K562 (cell line): ENCODE results near the gene TSSK2. TPM values are rescaled to one million over a fixed set of nuclear protein-coding genes. Genes with fewer than 3 reads are reported as not detected.

Experiments
- ATAC-seq: fragments of 200-7000 bp; cut with Tn5 transposase; 3 replicates; pipeline ENCODE4 v1.9.1; 2020; ENCODE audit warnings: moderate library complexity
- BruUV-seq: library from RNA; stranded (reverse); fragments of 400-500 nt; replicated peaks from 2 replicates; lab custom pipeline; 2021; lab: Mats Ljungman, UMichigan
- CTCF ChIA-PET: fragments of 300-600 bp; formaldehyde crosslinking; extraction: SDS; loops from one replicate; lab custom pipeline; 2021; ENCODE audit warnings: low intra/inter-chr PET ratio; lab: Yijun Ruan, JAX
- POLR2A ChIA-PET: fragments of 300-600, 350-650 bp; sonication (Branson Sonifier 250); formaldehyde crosslinking; extraction: SDS; loops from one replicate; lab custom pipeline; 2021; ENCODE audit warnings: antibody characterized with exemption, inconsistent platforms; lab: Yijun Ruan, JAX
- DNase-seq, 4 experiments: peaks; one replicate each; pipeline versions ENCODE4 v3.0.0 to v3.0.0-alpha.2; 2011 to 2018; ENCODE audit warnings: low spot score in 3 of 4, mixed read lengths in 3 of 4; ENCODE audit errors: extremely low read depth in 1 of 4
- FAIRE-seq: peaks from 2 replicates; lab custom pipeline; 2011; peaks lifted over from hg19 to GRCh38; lab: Jason Lieb, UNC
- H2AFZ ChIP-seq: 2 replicates; pipeline ENCODE4 v1.6.0; 2011; ENCODE audit warnings: low read depth, low read length, control low read depth, inconsistent platforms
- H3K27ac ChIP-seq: fragments of 200-600 bp; 3 replicates; pipeline ENCODE4 v1.8.0; 2011; ENCODE audit warnings: low read depth, mild to moderate bottlenecking, control low read depth, inconsistent platforms, low read length, moderate library complexity, mixed read lengths; ENCODE audit errors: extremely low read depth
- H3K27me3 ChIP-seq, 2 experiments: fragments of 300-600 bp in 1 of 2; 2 replicates in 1 of 2; 3 replicates in 1 of 2; pipeline versions ENCODE4 v1.6.0 to v1.8.0; 2011; ENCODE audit warnings: inconsistent platforms in 2 of 2, low read length in 2 of 2, mild to moderate bottlenecking in 1 of 2, mixed read lengths in 1 of 2, moderate library complexity in 1 of 2; ENCODE audit not compliant: control insufficient read depth in 2 of 2, insufficient read depth in 2 of 2
- H3K36me3 ChIP-seq: fragments of 300-600 bp; 3 replicates; pipeline ENCODE4 v1.8.0; 2011; ENCODE audit warnings: mild to moderate bottlenecking, low read length, inconsistent platforms; ENCODE audit not compliant: control insufficient read depth, insufficient read depth
- H3K4me1 ChIP-seq, 2 experiments: fragments of 200-600 bp in 1 of 2; replicated peaks in 1 of 2; 2 replicates in 1 of 2; 3 replicates in 1 of 2; pipeline versions ENCODE4 v1.5.1 to v1.8.0; 2011; ENCODE audit warnings: inconsistent platforms in 2 of 2, low read length in 2 of 2, mild to moderate bottlenecking in 1 of 2, mixed read lengths in 1 of 2, moderate library complexity in 1 of 2; ENCODE audit not compliant: control insufficient read depth in 2 of 2, insufficient read depth in 2 of 2
- H3K4me2 ChIP-seq: 2 replicates; pipeline ENCODE4 v1.6.1; 2011; ENCODE audit warnings: low read length, control low read depth, inconsistent platforms, mixed read lengths; ENCODE audit not compliant: insufficient read depth
- H3K4me3 ChIP-seq: fragments of 200-600 bp; sonication (generic), shearing (Covaris generic); 2 replicates; pipeline ENCODE4 v1.5.1; 2016; ENCODE audit warnings: control low read depth, inconsistent platforms
- H3K79me2 ChIP-seq: fragments of 200-600 bp; 3 replicates; pipeline ENCODE4 v1.8.0; 2011; ENCODE audit warnings: low read length, inconsistent platforms; ENCODE audit not compliant: control insufficient read depth, insufficient read depth
- H3K9ac ChIP-seq, 2 experiments: 2 replicates each; pipeline versions ENCODE4 v1.6.0 to v1.6.1; 2011; ENCODE audit warnings: low read depth in 2 of 2, low read length in 2 of 2, control low read depth in 1 of 2, inconsistent platforms in 1 of 2, mild to moderate bottlenecking in 1 of 2, mixed read lengths in 1 of 2; ENCODE audit not compliant: insufficient read depth in 1 of 2
- H3K9me1 ChIP-seq: one replicate; pipeline ENCODE4 v1.6.0; 2011; ENCODE audit warnings: inconsistent platforms, mild to moderate bottlenecking, low read length, moderate library complexity; ENCODE audit not compliant: control insufficient read depth, insufficient read depth
- H3K9me3 ChIP-seq: replicated peaks from 2 replicates; pipeline ENCODE4 v1.5.1; 2011; ENCODE audit warnings: low read depth, low read length, inconsistent platforms; ENCODE audit not compliant: control insufficient read depth, insufficient read depth
- H4K20me1 ChIP-seq: replicated peaks from 2 replicates; pipeline ENCODE4 v1.6.1; 2011; ENCODE audit warnings: low read length, inconsistent platforms, mixed read lengths; ENCODE audit not compliant: control insufficient read depth, insufficient read depth
- CAMTA2 ChIP-seq: fragments of 250-450 bp; sonication (Bioruptor Pico); conservative IDR thresholded peaks from 2 replicates; pipeline ENCODE4 v1.5.1; 2022
- DMBX1 ChIP-seq: fragments of 250-450 bp; sonication (Bioruptor Pico); IDR thresholded peaks from 2 replicates; pipeline ENCODE4 v1.8.0; 2022; ENCODE audit warnings: inconsistent platforms, mild to moderate bottlenecking, moderate library complexity, borderline replicate concordance
- E2F3 ChIP-seq: fragments of 250-450 bp; sonication (Bioruptor Pico); IDR thresholded peaks from 2 replicates; pipeline ENCODE4 v1.4.0; 2020; ENCODE audit warnings: mild to moderate bottlenecking
- ERF ChIP-seq: fragments of 450-650 bp; formaldehyde crosslinking; IDR thresholded peaks from 2 replicates; pipeline ENCODE4 v1.4.0; 2020; ENCODE audit warnings: mild to moderate bottlenecking, mixed read lengths
- FUS ChIP-seq: fragments of 200-400 bp; formaldehyde crosslinking; optimal IDR thresholded peaks from 2 replicates; pipeline ENCODE3; 2017; ENCODE audit warnings: low read depth, low read length
- GTF2F1 ChIP-seq: IDR thresholded peaks from 2 replicates; pipeline ENCODE4 v1.6.1; 2011; ENCODE audit warnings: low read depth, low read length, improper control_type of control experiment
- HCFC1 ChIP-seq: IDR thresholded peaks from 2 replicates; pipeline ENCODE4 v1.6.1; 2012; ENCODE audit warnings: low read depth, low read length, improper control_type of control experiment
- IFI16 ChIP-seq: fragments of 250-450 bp; sonication (Bioruptor Pico); IDR thresholded peaks from 2 replicates; pipeline ENCODE4 v2.1.2; 2022; ENCODE audit warnings: mild to moderate bottlenecking, inconsistent platforms
- RHOXF2B ChIP-seq: fragments of 250-450 bp; sonication (Bioruptor Pico); conservative IDR thresholded peaks from 2 replicates; pipeline ENCODE4 v1.5.1; 2021
- SAP30 ChIP-seq: fragments of 200-600 bp; sonication (generic); IDR thresholded peaks from 2 replicates; pipeline ENCODE4 v1.6.1; 2012; ENCODE audit warnings: borderline replicate concordance, low read depth, mild to moderate bottlenecking, moderate library complexity, low read length, control low read depth, inconsistent platforms; ENCODE audit not compliant: insufficient read depth, poor library complexity, severe bottlenecking
- SMAD4 ChIP-seq: fragments of 250-450 bp; sonication (Bioruptor Pico); conservative IDR thresholded peaks from 2 replicates; pipeline ENCODE4 v1.8.0; 2021; ENCODE audit warnings: inconsistent platforms, mild to moderate bottlenecking, moderate library complexity
- STAT5B ChIP-seq: fragments of 250-450 bp; sonication (Bioruptor Pico); IDR thresholded peaks from 2 replicates; pipeline ENCODE4 v1.8.0; 2021; ENCODE audit warnings: mild to moderate bottlenecking, inconsistent platforms
- ZBTB1 ChIP-seq: sonication (generic); formaldehyde crosslinking; IDR thresholded peaks from 2 replicates; pipeline ENCODE4 v1.8.1; 2023; ENCODE audit warnings: missing genetic modification reagents, low read depth, mild to moderate bottlenecking, borderline replicate concordance
- ZNF253 ChIP-seq: fragments of 250-450 bp; sonication (Bioruptor Pico); conservative IDR thresholded peaks from 2 replicates; pipeline ENCODE4 v1.6.1; 2021; ENCODE audit warnings: mild to moderate bottlenecking
- ZNF316 ChIP-seq: fragments of 450-650 bp; IDR thresholded peaks from 2 replicates; pipeline ENCODE4 v1.6.1; 2016
- ZNF518B ChIP-seq: fragments of 250-450 bp; sonication (Bioruptor Pico); IDR thresholded peaks from 2 replicates; pipeline ENCODE4 v1.5.0; 2021; ENCODE audit warnings: mild to moderate bottlenecking, moderate library complexity
- WGBS: fragments of 100-300 bp; shearing (Covaris generic); methylation state at CpG from one replicate; pipeline ENCODE4 v1.1.6; 2016; ENCODE audit warnings: low coverage, mixed read lengths; ENCODE audit not compliant: insufficient coverage; ENCODE audit errors: missing lambda C conversion rate; 5-methylcytosine and 5-hydroxymethylcytosine counted together
- in situ Hi-C: fragments of 300-500 bp; cut with MboI; formaldehyde crosslinking; loops from 4 replicates; pipeline ENCODE4 v1.15.0; 2018; ENCODE audit warnings: inconsistent platforms, mixed read lengths
- intact Hi-C: fragments of 100-400 bp; cut with micrococcal nuclease; formaldehyde crosslinking; loops from 2 replicates; pipeline ENCODE4 v1.14.2; 2022
- polyA plus RNA-seq, 8 experiments: library from polyadenylated mRNA; depleted of rRNA in 4 of 8; stranded (reverse) in 5 of 8; unstranded in 3 of 8; fragments of >200 nt; fragmentation: Nextera tagmentation in 2 of 8; fragmentation: Illumina TruSeq in 1 of 8; extraction: Ambion mirVana in 2 of 8; extraction: Trizol in 1 of 8; gene quantifications; 2 replicates each; pipeline versions ENCODE4 v1.2.1 to v1.2.3, GENCODE V29; 2011 to 2014; ENCODE audit warnings: inconsistent platforms in 1 of 8, missing spikeins in 1 of 8
- total RNA-seq, 7 experiments: library from RNA; depleted of rRNA in 6 of 7; stranded (reverse); fragments of >200 nt in 6 of 7; fragmentation: Illumina TruSeq in 2 of 7; extraction: Trizol in 2 of 7; gene quantifications; 2 replicates each; pipeline versions ENCODE4 v1.2.1 to v1.2.3, GENCODE V29; 2011 to 2021; ENCODE audit warnings: low replicate concordance in 1 of 7
- TF ChIP-seq, protein P1 (sequence below), 2 experiments: fragments of 200-800 bp in 1 of 2; sonication (Bioruptor generic) in 1 of 2; sonication (generic) in 1 of 2; formaldehyde crosslinking in 1 of 2; IDR thresholded peaks in 1 of 2; conservative IDR thresholded peaks in 1 of 2; 2 replicates each; pipeline versions ENCODE4 v1.5.0 to v1.6.1; 2016 to 2020; ENCODE audit warnings: missing compliant biosample characterization in 1 of 2, missing genetic modification characterization in 1 of 2, missing genetic modification reagents in 1 of 2

The TSSK2 gene
- total and polyA plus RNA-seq, 9 of the 15 experiments (the other 6 are each of a cell fraction or from before 2014, with no cell fraction given): 0.04 TPM; not detected in 8

- FAIRE-seq (no peak), DNase-seq (peak in 3 of 4 experiments; percentile 91 to 98 (median 98)), ATAC-seq (peak; percentile 6)
- H3K27me3 ChIP-seq: peaks cover 3 to 15% of the 10 kb centered on the region in 2 experiments; a peak in 3 of 5 replicates
- in situ Hi-C loops: loop anchor here (5.0 kb wide), 1 partner anchor 449 kb away; no protein-coding TSS in a partner anchor
- no TSS peak for BruUV-seq
- peak overlapping the region; percentile 90 for H2AFZ ChIP-seq
- ChIA-PET CTCF (interaction anchor here (0.6 to 2.6 kb wide), 5 partner anchors 123 to 452 kb away, joined by 3 to 31 read pairs (median 5); no protein-coding TSS in a partner anchor), POLR2A (interaction anchor here (0.5 to 11.1 kb wide), 24 partner anchors 8 to 1341 kb away, joined by 3 to 191 read pairs (median 4); partner anchors contain the start of genes CDC45, HIRA and UFD1)
- H3K4me1 ChIP-seq: peaks cover 38 to 90% of the 10 kb centered on the region in 2 experiments
- peak overlapping the region; percentile 80 to 96 for H3K9ac ChIP-seq
- H3K4me2 ChIP-seq: peak overlapping the region; percentile 90
- H4K20me1 ChIP-seq: peaks cover 31% of the 10 kb centered on the region
- H3K27ac ChIP-seq: peak overlapping the region; percentile 85
- WGBS: under 1% methylated on average over 70 of the region's 80 CpGs
- no peaks in the 10 kb centered on the region for H3K9me3 ChIP-seq
- H3K79me2 ChIP-seq: peaks cover 52% of the 10 kb centered on the region
- peak overlapping the region; percentile 76 for H3K4me3 ChIP-seq
- peaks cover 20% of the 10 kb centered on the region for H3K9me1 ChIP-seq
- intact Hi-C loops: loop anchor here (2.0 to 5.0 kb wide), 4 partner anchors 115 to 255 kb away; partner anchors contain the start of gene MRPL40
- peaks cover 43% of the 10 kb centered on the region for H3K36me3 ChIP-seq
- TF ChIP-seq HCFC1 (peak; percentile 15), ZNF253 (peak; percentile 56; the same call in 1 of the 2 replicates), IFI16 (CRISPR knock-in tag) (no peak), CAMTA2 (CRISPR knock-in tag) (peak; percentile 93; the same call in 1 of the 2 replicates), ZNF316 (no peak), DMBX1 (CRISPR knock-in tag) (peak; percentile 61; the same call in 1 of the 2 replicates), SAP30 (peak; percentile 99), STAT5B (CRISPR knock-in tag) (no peak), SMAD4 (CRISPR knock-in tag) (peak; percentile 91), RHOXF2B (CRISPR knock-in tag) (peak; percentile 57; the same call in 1 of the 2 replicates), E2F3 (peak; percentile 78), GTF2F1 (peak; percentile 71; the same call in 1 of the 2 replicates), ZNF518B (CRISPR knock-in tag) (no peak), FUS (no peak), ERF (CRISPR knock-in tag) (peak; percentile 98), ZBTB1 (CRISPR knock-in tag) (no peak)
- TF ChIP-seq, protein P1, sequence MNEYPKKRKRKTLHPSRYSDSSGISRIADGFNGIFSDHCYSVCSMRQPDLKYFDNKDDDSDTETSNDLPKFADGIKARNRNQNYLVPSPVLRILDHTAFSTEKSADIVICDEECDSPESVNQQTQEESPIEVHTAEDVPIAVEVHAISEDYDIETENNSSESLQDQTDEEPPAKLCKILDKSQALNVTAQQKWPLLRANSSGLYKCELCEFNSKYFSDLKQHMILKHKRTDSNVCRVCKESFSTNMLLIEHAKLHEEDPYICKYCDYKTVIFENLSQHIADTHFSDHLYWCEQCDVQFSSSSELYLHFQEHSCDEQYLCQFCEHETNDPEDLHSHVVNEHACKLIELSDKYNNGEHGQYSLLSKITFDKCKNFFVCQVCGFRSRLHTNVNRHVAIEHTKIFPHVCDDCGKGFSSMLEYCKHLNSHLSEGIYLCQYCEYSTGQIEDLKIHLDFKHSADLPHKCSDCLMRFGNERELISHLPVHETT (CRISPR knock-in tag; conservative IDR thresholded peaks at IDR 0.05 in 1 of 2, IDR thresholded peaks at IDR 0.05 in 1 of 2): no peak
These were observed 47.1 kb downstream of the TSSK2 start for GRCh38 chr22:19178065-19178656.
